Measurements from ENCODE around the gene P2RY10.
"Not testable (repeated sequence)": the region's sequence is repeated elsewhere in the genome, so short reads cannot be mapped to it uniquely, and the experiment has no call there.

The P2RY10 gene

GRCh38 chrX:78945186-78945912, at the start of gene P2RY10:
Gene P2RY10 (plus strand): TSS chrX:78945391. CDS start chrX:78960521, 15,130 bp downstream.
- DNase-seq (ENCODE audit: low read depth), result peak; percentile 7

- DNase-seq (ENCODE audit: low read depth), result no peak
These were observed 22.4 kb upstream of the P2RY10 start for GRCh38 chrX:78922754-78923153.

GRCh38 chrX:78923198-78924015, 21.8 kb upstream of the P2RY10 start:
- DNase-seq (ENCODE audit: low read depth), result no peak

GRCh38 chrX:78931814-78932213, 13.4 kb upstream of the P2RY10 start:
- DNase-seq (ENCODE audit: low read depth), result no peak

GRCh38 chrX:78934866-78935265, 10.3 kb upstream of the P2RY10 start:
- no peak for DNase-seq (ENCODE audit: low read depth)

GRCh38 chrX:78944351-78944750, 840 bp upstream of the P2RY10 start:
- no peak for DNase-seq (ENCODE audit: low read depth)

- no peak for DNase-seq (ENCODE audit: low read depth)
These were observed 1.2 kb downstream of the P2RY10 start for GRCh38 chrX:78946178-78946931.

- DNase-seq (ENCODE audit: low read depth), result no peak
These were observed 5.0 kb downstream of the P2RY10 start for GRCh38 chrX:78950009-78950835.

- no peak for DNase-seq (ENCODE audit: low read depth)
These were observed 12.0 kb downstream of the P2RY10 start for GRCh38 chrX:78957049-78957767.

- no peak for DNase-seq (ENCODE audit: low read depth)
These were observed 12.6 kb downstream of the P2RY10 start for GRCh38 chrX:78957768-78958130.

- no peak for DNase-seq (ENCODE audit: low read depth)
These were observed 13.4 kb downstream of the P2RY10 start for GRCh38 chrX:78958419-78959116.

GRCh38 chrX:78960888-78961287, 15.7 kb downstream of the P2RY10 start:
- no peak for DNase-seq (ENCODE audit: low read depth)

GRCh38 chrX:78964598-78964997, 19.4 kb downstream of the P2RY10 start:
- no peak for DNase-seq (ENCODE audit: low read depth)

- DNase-seq (ENCODE audit: low read depth), result no peak
These were observed 34.7 kb downstream of the P2RY10 start for GRCh38 chrX:78979789-78980464.

- DNase-seq (ENCODE audit: low read depth), result no peak
These were observed 44.2 kb downstream of the P2RY10 start for GRCh38 chrX:78989349-78989748.

- no peak for DNase-seq (ENCODE audit: low read depth)
These were observed 52.8 kb downstream of the P2RY10 start for GRCh38 chrX:78997870-78998558.

GRCh38 chrX:79007540-79007939, 62.3 kb downstream of the P2RY10 start:
- DNase-seq (ENCODE audit: low read depth), result not testable (repeated sequence)

All from activated T-cell treated with anti-CD3 and anti-CD28 coated beads for 24 hours (primary cell).